Trophoblast cell (in vitro differentiated cells and primary cell): ENCODE data around the gene MKX.

ENCODE experiments used
- DNase-seq, 2 donors: peaks; one replicate each; pipeline ENCODE4 v3.0.0-alpha.2; 2016
- H2AFZ ChIP-seq: 2 replicates; pipeline ENCODE4 v1.6.1; 2013; ENCODE audit warnings: low read length, moderate library complexity, mild to moderate bottlenecking; ENCODE audit not compliant: insufficient read depth, poor library complexity
- H2AK5ac ChIP-seq: 2 replicates; pipeline ENCODE4 v1.6.1; 2013; ENCODE audit warnings: mild to moderate bottlenecking, low read length
- H2BK120ac ChIP-seq: 2 replicates; pipeline ENCODE4 v1.6.1; 2013; ENCODE audit warnings: low read length, mild to moderate bottlenecking, moderate library complexity; ENCODE audit not compliant: insufficient read depth, poor library complexity
- H2BK12ac ChIP-seq: 2 replicates; pipeline ENCODE4 v1.6.1; 2013; ENCODE audit warnings: mild to moderate bottlenecking, low read length, moderate library complexity
- H2BK5ac ChIP-seq: 2 replicates; pipeline ENCODE4 v1.6.1; 2013; ENCODE audit warnings: low read length, low read depth, moderate library complexity, mild to moderate bottlenecking; ENCODE audit not compliant: poor library complexity
- H3K14ac ChIP-seq: 2 replicates; pipeline ENCODE4 v1.6.1; 2013; ENCODE audit warnings: mild to moderate bottlenecking, low read length
- H3K18ac ChIP-seq: 2 replicates; pipeline ENCODE4 v1.6.1; 2013; ENCODE audit warnings: mild to moderate bottlenecking, low read length
- H3K23ac ChIP-seq: 2 replicates; pipeline ENCODE4 v1.6.1; 2013; ENCODE audit warnings: low read length
- H3K27ac ChIP-seq: 2 replicates; pipeline ENCODE4 v1.5.1; 2013; ENCODE audit warnings: low read depth, mild to moderate bottlenecking, inconsistent platforms, low read length, moderate library complexity
- H3K27me3 ChIP-seq: 2 replicates; pipeline ENCODE4 v1.6.1; 2013; ENCODE audit warnings: inconsistent platforms, mild to moderate bottlenecking, low read length, moderate library complexity; ENCODE audit not compliant: insufficient read depth
- H3K36me3 ChIP-seq, 2 experiments: 1 replicate in 1 of 2; 2 replicates in 1 of 2; pipeline ENCODE4 v1.6.1; 2013; ENCODE audit warnings: low read length in 2 of 2, mild to moderate bottlenecking in 2 of 2, moderate library complexity in 1 of 2; ENCODE audit not compliant: insufficient read depth in 2 of 2, control insufficient read depth in 1 of 2
- H3K4ac ChIP-seq: 2 replicates; pipeline ENCODE4 v1.6.1; 2013; ENCODE audit warnings: low read depth, mild to moderate bottlenecking, low read length, moderate library complexity
- H3K4me1 ChIP-seq, 2 experiments: 1 replicate in 1 of 2; 2 replicates in 1 of 2; pipeline ENCODE4 v1.6.1; 2013; ENCODE audit warnings: low read length in 2 of 2, mild to moderate bottlenecking in 2 of 2, moderate library complexity in 1 of 2; ENCODE audit not compliant: insufficient read depth in 2 of 2, control insufficient read depth in 1 of 2
- H3K4me2 ChIP-seq: 2 replicates; pipeline ENCODE4 v1.6.1; 2013; ENCODE audit warnings: inconsistent platforms, mild to moderate bottlenecking, low read length, moderate library complexity
- H3K4me3 ChIP-seq: 2 replicates; pipeline ENCODE4 v1.5.1; 2013; ENCODE audit warnings: mild to moderate bottlenecking, low read depth, low read length, inconsistent platforms
- H3K79me1 ChIP-seq: one replicate; pipeline ENCODE4 v1.6.1; 2013; ENCODE audit warnings: low read length
- H3K79me2 ChIP-seq: 2 replicates; pipeline ENCODE4 v1.6.1; 2013; ENCODE audit warnings: low read length, mild to moderate bottlenecking; ENCODE audit not compliant: control insufficient read depth, insufficient read depth, poor library complexity
- H3K9ac ChIP-seq: 2 replicates; pipeline ENCODE4 v1.6.1; 2013; ENCODE audit warnings: mild to moderate bottlenecking, low read length
- H3K9me3 ChIP-seq: 2 replicates; pipeline ENCODE4 v1.6.1; 2013; ENCODE audit warnings: low read depth, mild to moderate bottlenecking, control low read depth, inconsistent platforms, low read length; ENCODE audit not compliant: insufficient read depth
- H4K12ac ChIP-seq: 2 replicates; pipeline ENCODE4 v1.6.1; 2013; ENCODE audit warnings: low read depth, mild to moderate bottlenecking, low read length, moderate library complexity
- H4K8ac ChIP-seq: 2 replicates; pipeline ENCODE4 v1.6.1; 2013; ENCODE audit warnings: low read depth, mild to moderate bottlenecking, low read length, moderate library complexity
- H4K91ac ChIP-seq: one replicate; pipeline ENCODE4 v1.6.1; 2013; ENCODE audit warnings: low read depth, mild to moderate bottlenecking, low read length, moderate library complexity
- WGBS: extraction: QIAGEN DNeasy Blood & Tissue Kit; methylation state at CpG from one replicate; pipeline ENCODE4 v1.1.7; 2013; ENCODE audit warnings: missing lambda C conversion rate; ENCODE audit not compliant: insufficient read length, insufficient coverage; ENCODE audit errors: extremely low coverage; 5-methylcytosine and 5-hydroxymethylcytosine counted together

The MKX gene

DNA sequence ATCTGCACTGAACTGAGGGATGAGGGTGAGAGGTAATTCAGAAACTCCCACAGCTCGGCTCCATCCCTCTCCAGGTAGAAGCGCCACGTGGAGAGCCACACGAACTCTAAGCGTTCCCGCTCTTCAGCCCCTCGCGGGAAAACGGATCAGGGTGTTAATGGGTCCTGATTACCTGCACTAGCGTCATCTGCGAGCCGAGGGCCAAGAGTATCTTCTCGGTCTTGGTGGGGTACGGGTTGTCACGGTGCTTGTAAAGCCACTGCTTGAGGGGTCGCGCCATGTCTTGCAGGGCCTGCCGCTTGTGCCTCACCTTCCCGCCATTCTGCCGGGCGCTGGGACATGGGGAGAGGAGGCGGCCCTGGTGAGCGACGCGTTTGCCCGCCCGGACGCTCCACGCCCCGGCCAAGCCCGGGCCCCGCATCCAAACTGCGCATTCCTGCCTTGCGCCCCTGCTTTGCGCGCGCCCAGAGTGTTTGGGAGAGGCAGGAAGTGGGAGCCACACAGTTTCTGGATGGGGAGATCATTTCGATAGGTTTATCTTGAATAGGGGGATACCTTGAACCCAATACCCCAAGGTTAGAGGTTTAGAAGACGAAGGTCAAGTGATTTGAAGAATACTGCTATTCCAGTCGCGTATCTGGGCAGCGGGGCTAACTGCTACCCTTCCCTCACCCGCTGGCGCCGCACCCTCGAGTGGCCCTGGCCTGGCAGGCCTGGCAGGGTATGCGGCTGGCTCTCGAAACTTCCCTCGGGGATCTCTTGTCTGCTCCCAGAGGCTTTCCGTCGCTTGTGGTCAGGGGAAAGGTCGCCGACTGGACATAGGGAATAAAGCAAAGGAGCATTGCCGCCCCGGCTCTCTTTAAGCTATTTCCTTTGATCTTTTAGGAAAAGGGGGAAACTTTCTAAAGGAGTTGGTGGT lies 4.2 kb downstream of the MKX start:
- peak in 1 of 2 donors; percentile 4 for DNase-seq
- H2AK5ac ChIP-seq, result no peak overlapping the region
- H3K79me1 ChIP-seq, result no peaks in the 10 kb centered on the region
- H3K23ac ChIP-seq, result no peak overlapping the region
- peak overlapping the region; percentile 47 for H3K4me3 ChIP-seq
- no peak overlapping the region for H3K27ac ChIP-seq
- no peak overlapping the region for H3K4ac ChIP-seq
- no peak overlapping the region for H2BK120ac ChIP-seq
- no peak overlapping the region for H3K14ac ChIP-seq
- no peaks in the 10 kb centered on the region for H3K79me2 ChIP-seq
- H4K12ac ChIP-seq, result no peak overlapping the region
- no peak overlapping the region for H4K91ac ChIP-seq
- H2BK12ac ChIP-seq, result no peak overlapping the region
- H2BK5ac ChIP-seq, result no peak overlapping the region
- peak overlapping the region; percentile 98 for H3K4me2 ChIP-seq
- no peak overlapping the region for H4K8ac ChIP-seq
- no CpG with 5 or more reads among the region's 55 CpGs for WGBS
- H3K36me3 ChIP-seq, result no peaks in the 10 kb centered on the region
- H3K4me1 ChIP-seq, result peaks cover 20 to 42% of the 10 kb centered on the region in 2 experiments
- H3K27me3 ChIP-seq, result peaks cover 48% of the 10 kb centered on the region
- H2AFZ ChIP-seq, result peak overlapping the region; percentile 54
- peaks cover 10% of the 10 kb centered on the region for H3K9me3 ChIP-seq
- H3K9ac ChIP-seq, result no peak overlapping the region
- no peak overlapping the region for H3K18ac ChIP-seq

DNA sequence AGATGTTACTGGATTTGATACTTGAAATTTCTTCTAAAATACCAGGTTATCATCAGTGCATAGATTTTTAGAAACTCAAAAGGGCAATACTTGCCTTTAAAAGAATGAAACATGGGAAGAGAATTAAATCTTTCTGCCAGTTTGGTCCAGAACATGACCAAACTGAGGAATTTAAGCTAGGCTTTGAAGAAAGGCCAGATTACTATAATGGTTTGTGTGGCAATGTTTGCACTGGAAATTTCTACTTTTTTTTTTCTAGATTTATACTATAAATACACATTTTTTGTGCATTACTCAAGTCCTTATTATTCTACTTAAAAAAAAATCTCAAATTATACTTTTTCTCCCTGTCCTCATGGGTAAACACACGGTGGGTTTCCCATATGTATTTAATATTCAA lies 9.2 kb downstream of the MKX start:
- no peak overlapping the region for H3K18ac ChIP-seq
- DNase-seq, result no peak
- no peak overlapping the region for H3K23ac ChIP-seq
- H3K79me1 ChIP-seq, result no peaks in the 10 kb centered on the region
- no peak overlapping the region for H2BK5ac ChIP-seq
- H2AFZ ChIP-seq, result no peak overlapping the region
- H3K27ac ChIP-seq, result no peak overlapping the region
- H2BK120ac ChIP-seq, result no peak overlapping the region
- H3K4me1 ChIP-seq, result peaks cover 1 to 5% of the 10 kb centered on the region in 2 experiments
- no CpG with 5 or more reads among the region's 1 CpG for whole genome bisulfite sequencing
- H4K8ac ChIP-seq, result no peak overlapping the region
- no peak overlapping the region for H3K9ac ChIP-seq
- H3K4me3 ChIP-seq, result no peak overlapping the region
- H3K4ac ChIP-seq, result no peak overlapping the region
- H3K79me2 ChIP-seq, result no peaks in the 10 kb centered on the region
- no peaks in the 10 kb centered on the region for H3K36me3 ChIP-seq
- H4K91ac ChIP-seq, result no peak overlapping the region
- no peak overlapping the region for H2AK5ac ChIP-seq
- no peak overlapping the region for H4K12ac ChIP-seq
- peaks cover 1% of the 10 kb centered on the region for H3K27me3 ChIP-seq
- no peak overlapping the region for H3K4me2 ChIP-seq
- no peak overlapping the region for H3K14ac ChIP-seq
- H3K9me3 ChIP-seq, result no peaks in the 10 kb centered on the region
- H2BK12ac ChIP-seq, result no peak overlapping the region

GRCh38 chr10:27730041-27730440 lies 15.6 kb downstream of the MKX start:
- Histone ChIP-seq H4K8ac (no peak overlapping the region), H3K23ac (no peak overlapping the region), H3K4me1 (no peaks in the 10 kb centered on the region), H3K4me2 (no peak overlapping the region), H2AK5ac (no peak overlapping the region), H3K4ac (no peak overlapping the region), H4K12ac (no peak overlapping the region), H3K14ac (no peak overlapping the region), H4K91ac (no peak overlapping the region), H2BK5ac (no peak overlapping the region), H2AFZ (no peak overlapping the region), H3K4me3 (no peak overlapping the region), H3K27ac (no peak overlapping the region), H3K36me3 (no peaks in the 10 kb centered on the region), H2BK12ac (no peak overlapping the region), H3K18ac (no peak overlapping the region), H3K9me3 (no peaks in the 10 kb centered on the region), H3K9ac (no peak overlapping the region), H2BK120ac (no peak overlapping the region), H3K79me1 (no peaks in the 10 kb centered on the region), H3K27me3 (no peaks in the 10 kb centered on the region), H3K79me2 (no peaks in the 10 kb centered on the region)
- DNase-seq, result no peak
- WGBS, result no CpG with 5 or more reads among the region's 1 CpG

GRCh38 chr10:27728338-27728737 lies 17.3 kb downstream of the MKX start:
- H2AK5ac ChIP-seq, result no peak overlapping the region
- no peak overlapping the region for H3K18ac ChIP-seq
- no peak overlapping the region for H2BK5ac ChIP-seq
- H4K12ac ChIP-seq, result no peak overlapping the region
- H2BK12ac ChIP-seq, result no peak overlapping the region
- no peak overlapping the region for H4K91ac ChIP-seq
- no peak overlapping the region for H3K4me2 ChIP-seq
- H3K4me3 ChIP-seq, result no peak overlapping the region
- H3K4ac ChIP-seq, result no peak overlapping the region
- H3K4me1 ChIP-seq, result peaks cover 0 to 2% of the 10 kb centered on the region in 2 experiments
- H3K9me3 ChIP-seq, result no peaks in the 10 kb centered on the region
- no peaks in the 10 kb centered on the region for H3K27me3 ChIP-seq
- DNase-seq, result no peak
- no peak overlapping the region for H3K23ac ChIP-seq
- H3K14ac ChIP-seq, result no peak overlapping the region
- H3K9ac ChIP-seq, result no peak overlapping the region
- no peaks in the 10 kb centered on the region for H3K36me3 ChIP-seq
- H2AFZ ChIP-seq, result no peak overlapping the region
- no peak overlapping the region for H4K8ac ChIP-seq
- H3K27ac ChIP-seq, result no peak overlapping the region
- WGBS, result no CpG with 5 or more reads among the region's 3 CpGs
- no peaks in the 10 kb centered on the region for H3K79me2 ChIP-seq
- no peak overlapping the region for H2BK120ac ChIP-seq
- H3K79me1 ChIP-seq, result no peaks in the 10 kb centered on the region
